ENCODE measurements around the gene MAP7.
"Not testable (repeated sequence)": the region's sequence is repeated elsewhere in the genome, so short reads cannot be mapped to it uniquely, and the experiment has no call there.

MAP7 gene

GRCh38 chr6:136411453-136412354 is 138.5 kb downstream of the MAP7 start:
- no peak for DNase-seq

GRCh38 chr6:136411025-136411325 is 139.2 kb downstream of the MAP7 start:
- DNase-seq = no peak

- DNase-seq = no peak
Observed at GRCh38 chr6:136410201-136411024, 139.8 kb downstream of the MAP7 start.

GRCh38 chr6:136409597-136409996 is 140.6 kb downstream of the MAP7 start:
- no peak for DNase-seq

- DNase-seq = no peak
Observed at GRCh38 chr6:136408204-136408603, 142.0 kb downstream of the MAP7 start.

GRCh38 chr6:136405420-136406029 is 144.7 kb downstream of the MAP7 start:
- no peak for DNase-seq

GRCh38 chr6:136404627-136405419 is 145.4 kb downstream of the MAP7 start:
- no peak for DNase-seq

GRCh38 chr6:136404007-136404406 is 146.2 kb downstream of the MAP7 start:
- no peak for DNase-seq

- DNase-seq = no peak
Observed at GRCh38 chr6:136403110-136403980, 146.9 kb downstream of the MAP7 start.

GRCh38 chr6:136401749-136402148 is 148.5 kb downstream of the MAP7 start:
- DNase-seq = no peak

- not testable (repeated sequence) for DNase-seq
Observed at GRCh38 chr6:136401236-136401635, 149.0 kb downstream of the MAP7 start.

GRCh38 chr6:136398453-136398852 is 151.8 kb downstream of the MAP7 start:
- DNase-seq = no peak

- no peak for DNase-seq
Observed at GRCh38 chr6:136396908-136397307, 153.3 kb downstream of the MAP7 start.

- not testable (repeated sequence) for DNase-seq
Observed at GRCh38 chr6:136390959-136391358, 159.3 kb downstream of the MAP7 start.

GRCh38 chr6:136387316-136387715 is 162.9 kb downstream of the MAP7 start:
- no peak for DNase-seq

GRCh38 chr6:136383268-136383937 is 166.8 kb downstream of the MAP7 start:
- DNase-seq = no peak

- no peak for DNase-seq
Observed at GRCh38 chr6:136382676-136383252, 167.5 kb downstream of the MAP7 start.

GRCh38 chr6:136378888-136379287 is 171.3 kb downstream of the MAP7 start:
- DNase-seq = no peak

- DNase-seq = not testable (repeated sequence)
Observed at GRCh38 chr6:136375836-136376235, 174.4 kb downstream of the MAP7 start.

GRCh38 chr6:136371959-136372358 is 178.3 kb downstream of the MAP7 start:
- no peak for DNase-seq
